ENCODE data around the gene KCTD21.

DNA sequence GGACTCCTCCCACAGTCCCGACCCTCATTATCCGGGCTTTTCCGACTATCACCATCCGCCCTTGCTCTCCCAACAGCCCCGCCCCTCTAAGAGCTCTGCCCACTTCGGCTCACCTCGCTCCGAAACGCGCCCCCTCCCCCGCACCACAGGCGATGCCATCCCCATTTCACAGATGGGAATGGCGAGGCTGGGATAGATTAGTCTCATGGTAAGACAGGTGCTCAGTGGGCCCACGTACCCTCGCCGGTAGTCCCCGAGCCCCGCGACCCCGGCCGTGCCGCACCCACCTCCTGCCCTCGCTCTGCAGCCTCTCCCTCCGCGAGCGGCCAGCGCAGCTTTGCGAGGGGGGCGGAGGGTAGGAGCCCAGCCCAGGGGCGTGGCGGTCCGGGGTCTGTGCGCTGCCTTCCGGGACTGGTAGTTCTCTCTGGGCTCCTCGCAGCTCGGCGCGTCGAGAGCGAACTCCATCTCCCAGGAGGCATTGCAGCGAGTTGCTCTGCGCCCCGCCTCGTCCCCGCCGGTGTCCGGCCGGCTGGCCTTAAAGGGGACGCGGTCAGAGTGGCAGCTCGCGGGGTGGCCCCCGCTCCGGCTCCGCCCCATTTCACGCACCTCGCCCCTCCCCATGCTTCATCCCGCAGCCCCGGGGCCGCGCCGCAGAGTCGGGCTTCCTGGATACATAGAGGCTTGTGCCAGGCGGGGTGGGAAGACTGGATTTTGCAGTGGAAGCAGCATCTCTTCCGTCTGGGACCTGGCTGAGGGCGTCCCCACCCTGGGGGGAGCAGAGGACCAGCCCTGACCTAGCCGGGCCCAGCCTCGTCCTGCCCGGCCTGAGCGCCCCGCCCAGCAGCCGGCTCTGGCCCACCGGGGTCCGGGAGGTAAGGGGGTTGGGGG, at the start of gene KCTD21, which contains the start of gene USP35:
- TF ChIP-seq, protein P1, sequence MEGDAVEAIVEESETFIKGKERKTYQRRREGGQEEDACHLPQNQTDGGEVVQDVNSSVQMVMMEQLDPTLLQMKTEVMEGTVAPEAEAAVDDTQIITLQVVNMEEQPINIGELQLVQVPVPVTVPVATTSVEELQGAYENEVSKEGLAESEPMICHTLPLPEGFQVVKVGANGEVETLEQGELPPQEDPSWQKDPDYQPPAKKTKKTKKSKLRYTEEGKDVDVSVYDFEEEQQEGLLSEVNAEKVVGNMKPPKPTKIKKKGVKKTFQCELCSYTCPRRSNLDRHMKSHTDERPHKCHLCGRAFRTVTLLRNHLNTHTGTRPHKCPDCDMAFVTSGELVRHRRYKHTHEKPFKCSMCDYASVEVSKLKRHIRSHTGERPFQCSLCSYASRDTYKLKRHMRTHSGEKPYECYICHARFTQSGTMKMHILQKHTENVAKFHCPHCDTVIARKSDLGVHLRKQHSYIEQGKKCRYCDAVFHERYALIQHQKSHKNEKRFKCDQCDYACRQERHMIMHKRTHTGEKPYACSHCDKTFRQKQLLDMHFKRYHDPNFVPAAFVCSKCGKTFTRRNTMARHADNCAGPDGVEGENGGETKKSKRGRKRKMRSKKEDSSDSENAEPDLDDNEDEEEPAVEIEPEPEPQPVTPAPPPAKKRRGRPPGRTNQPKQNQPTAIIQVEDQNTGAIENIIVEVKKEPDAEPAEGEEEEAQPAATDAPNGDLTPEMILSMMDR (IDR thresholded peaks at IDR 0.05), result no peak
- no peak for TF ChIP-seq EZH2 (IDR thresholded peaks at IDR 0.05; ENCODE audit: borderline replicate concordance, insufficient read depth, low read depth, low read length, poor library complexity, severe bottlenecking)
